T-helper 1 cell treated with Interleukin-12 subunit alpha and Interleukin-12 subunit beta and Interleukin-4 antibody, amounts not matched to agents 30 μg/mL and 1 μg/mL, for 36 hours (primary cell): Measurements from ENCODE around the gene FAM234B.
A peak's percentile ranks its signal among the peaks of the same experiment; 100 is the strongest.
"Not testable (repeated sequence)": the region's sequence is repeated elsewhere in the genome, so short reads cannot be mapped to it uniquely, and the experiment has no call there.

ENCODE experiments used
- H3K27ac Mint-ChIP-seq: one replicate; pipeline ENCODE4 v1.8.0; 2021; ENCODE audit warnings: mild to moderate bottlenecking, mixed read lengths
- H3K27me3 Mint-ChIP-seq: one replicate; pipeline ENCODE4 v1.8.0; 2021; ENCODE audit warnings: low read depth, mixed read lengths
- H3K36me3 Mint-ChIP-seq: one replicate; pipeline ENCODE4 v1.8.0; 2021; ENCODE audit warnings: low read depth, mixed read lengths
- H3K4me1 Mint-ChIP-seq: one replicate; pipeline ENCODE4 v1.8.0; 2021; ENCODE audit warnings: low read depth, mixed read lengths
- H3K4me3 Mint-ChIP-seq: one replicate; pipeline ENCODE4 v1.8.0; 2021; ENCODE audit warnings: mild to moderate bottlenecking, moderate library complexity, mixed read lengths
- H3K9me3 Mint-ChIP-seq: one replicate; pipeline ENCODE4 v1.8.0; 2021; ENCODE audit warnings: mixed read lengths

The FAM234B gene

GRCh38 chr12:13033476-13033875 is 10.7 kb upstream of the FAM234B start:
- Mint-ChIP-seq H3K4me3 (no peak overlapping the region), H3K27ac (no peak overlapping the region), H3K27me3 (peaks cover 11% of the 10 kb centered on the region), H3K9me3 (no peaks in the 10 kb centered on the region), H3K4me1 (no peaks in the 10 kb centered on the region), H3K36me3 (no peaks in the 10 kb centered on the region)

GRCh38 chr12:13035335-13035734 is 8.8 kb upstream of the FAM234B start:
- not testable (repeated sequence) for H3K4me1 Mint-ChIP-seq, H3K27ac Mint-ChIP-seq, H3K4me3 Mint-ChIP-seq, H3K27me3 Mint-ChIP-seq, H3K9me3 Mint-ChIP-seq, H3K36me3 Mint-ChIP-seq

- Mint-ChIP-seq H3K27me3 (peaks cover 11% of the 10 kb centered on the region), H3K4me3 (no peak overlapping the region), H3K36me3 (no peaks in the 10 kb centered on the region), H3K4me1 (no peaks in the 10 kb centered on the region), H3K27ac (no peak overlapping the region), H3K9me3 (no peaks in the 10 kb centered on the region)
Measured at GRCh38 chr12:13036881-13037280, 7.3 kb upstream of the FAM234B start.

- Mint-ChIP-seq H3K4me3 (no peak overlapping the region), H3K27ac (no peak overlapping the region), H3K27me3 (peaks cover 23% of the 10 kb centered on the region)
Measured at GRCh38 chr12:13038491-13039161, 5.6 kb upstream of the FAM234B start.

GRCh38 chr12:13039328-13039956 is 4.7 kb upstream of the FAM234B start:
- peaks cover 23% of the 10 kb centered on the region for H3K27me3 Mint-ChIP-seq
- no peaks in the 10 kb centered on the region for H3K9me3 Mint-ChIP-seq
- H3K36me3 Mint-ChIP-seq, result no peaks in the 10 kb centered on the region
- H3K27ac Mint-ChIP-seq, result no peak overlapping the region
- peaks cover 8% of the 10 kb centered on the region for H3K4me1 Mint-ChIP-seq
- no peak overlapping the region for H3K4me3 Mint-ChIP-seq

More at GRCh38 chr12:13038491-13039161, 5.6 kb upstream of the FAM234B start:
- H3K9me3 Mint-ChIP-seq, result no peaks in the 10 kb centered on the region
- H3K36me3 Mint-ChIP-seq, result no peaks in the 10 kb centered on the region
- H3K4me1 Mint-ChIP-seq, result peaks cover 4% of the 10 kb centered on the region

- Mint-ChIP-seq H3K4me1 (peaks cover 8% of the 10 kb centered on the region), H3K27ac (no peak overlapping the region), H3K4me3 (no peak overlapping the region), H3K9me3 (no peaks in the 10 kb centered on the region), H3K27me3 (peaks cover 23% of the 10 kb centered on the region), H3K36me3 (no peaks in the 10 kb centered on the region)
Measured at GRCh38 chr12:13041224-13041623, 3.0 kb upstream of the FAM234B start.

GRCh38 chr12:13042666-13043230 is 1.4 kb upstream of the FAM234B start:
- Mint-ChIP-seq H3K27ac (no peak overlapping the region), H3K9me3 (no peaks in the 10 kb centered on the region), H3K36me3 (no peaks in the 10 kb centered on the region)

GRCh38 chr12:13044906-13045299 is 722 bp downstream of the FAM234B start:
- peak overlapping the region; percentile 81 for H3K4me3 Mint-ChIP-seq
- H3K27ac Mint-ChIP-seq, result no peak overlapping the region
- peaks cover 23% of the 10 kb centered on the region for H3K27me3 Mint-ChIP-seq
- peaks cover 8% of the 10 kb centered on the region for H3K4me1 Mint-ChIP-seq
- no peaks in the 10 kb centered on the region for H3K36me3 Mint-ChIP-seq
- H3K9me3 Mint-ChIP-seq, result no peaks in the 10 kb centered on the region

More at GRCh38 chr12:13042666-13043230, 1.4 kb upstream of the FAM234B start:
- H3K27me3 Mint-ChIP-seq, result peaks cover 23% of the 10 kb centered on the region
- H3K4me1 Mint-ChIP-seq, result peaks cover 8% of the 10 kb centered on the region
- H3K4me3 Mint-ChIP-seq, result no peak overlapping the region

- H3K9me3 Mint-ChIP-seq, result no peaks in the 10 kb centered on the region
- no peak overlapping the region for H3K27ac Mint-ChIP-seq
- H3K4me3 Mint-ChIP-seq, result peak overlapping the region; percentile 38
- H3K27me3 Mint-ChIP-seq, result peaks cover 18% of the 10 kb centered on the region
- peaks cover 8% of the 10 kb centered on the region for H3K4me1 Mint-ChIP-seq
- H3K36me3 Mint-ChIP-seq, result no peaks in the 10 kb centered on the region
Measured at GRCh38 chr12:13045816-13046215, 1.6 kb downstream of the FAM234B start.

GRCh38 chr12:13046964-13047363 is 2.8 kb downstream of the FAM234B start:
- H3K36me3 Mint-ChIP-seq, result no peaks in the 10 kb centered on the region
- peaks cover 12% of the 10 kb centered on the region for H3K27me3 Mint-ChIP-seq
- no peak overlapping the region for H3K27ac Mint-ChIP-seq
- H3K4me3 Mint-ChIP-seq, result no peak overlapping the region
- H3K4me1 Mint-ChIP-seq, result peaks cover 8% of the 10 kb centered on the region
- H3K9me3 Mint-ChIP-seq, result no peaks in the 10 kb centered on the region

GRCh38 chr12:13049816-13050215 is 5.6 kb downstream of the FAM234B start:
- Mint-ChIP-seq H3K36me3 (peaks cover 2% of the 10 kb centered on the region), H3K27ac (no peak overlapping the region), H3K27me3 (no peaks in the 10 kb centered on the region), H3K4me3 (no peak overlapping the region), H3K9me3 (peaks cover 18% of the 10 kb centered on the region), H3K4me1 (no peaks in the 10 kb centered on the region)

GRCh38 chr12:13052421-13052820 is 8.2 kb downstream of the FAM234B start:
- Mint-ChIP-seq H3K36me3 (peaks cover 5% of the 10 kb centered on the region), H3K4me3 (no peak overlapping the region), H3K4me1 (no peaks in the 10 kb centered on the region), H3K27me3 (no peaks in the 10 kb centered on the region), H3K9me3 (peaks cover 19% of the 10 kb centered on the region), H3K27ac (no peak overlapping the region)

- not testable (repeated sequence) for H3K36me3 Mint-ChIP-seq, H3K27ac Mint-ChIP-seq, H3K27me3 Mint-ChIP-seq, H3K4me1 Mint-ChIP-seq, H3K4me3 Mint-ChIP-seq
- H3K9me3 Mint-ChIP-seq, result peaks cover 19% of the 10 kb centered on the region
Measured at GRCh38 chr12:13053617-13054016, 9.4 kb downstream of the FAM234B start.

GRCh38 chr12:13060581-13060980 is 16.4 kb downstream of the FAM234B start:
- no peaks in the 10 kb centered on the region for H3K27me3 Mint-ChIP-seq
- no peaks in the 10 kb centered on the region for H3K36me3 Mint-ChIP-seq

GRCh38 chr12:13061377-13061776 is 17.2 kb downstream of the FAM234B start:
- Mint-ChIP-seq H3K4me3 (no peak overlapping the region), H3K9me3 (no peaks in the 10 kb centered on the region), H3K27me3 (no peaks in the 10 kb centered on the region), H3K4me1 (no peaks in the 10 kb centered on the region), H3K36me3 (no peaks in the 10 kb centered on the region), H3K27ac (no peak overlapping the region)

More at GRCh38 chr12:13060581-13060980, 16.4 kb downstream of the FAM234B start:
- Mint-ChIP-seq H3K9me3 (no peaks in the 10 kb centered on the region), H3K27ac (no peak overlapping the region), H3K4me3 (no peak overlapping the region), H3K4me1 (no peaks in the 10 kb centered on the region)
